ENCODE measurements around the gene TRABD2B.

The TRABD2B gene

GRCh38 chr1:47757226-47757975 is 239.8 kb downstream of the TRABD2B start:
- no peak for DNase-seq (ENCODE audit: low spot score)

GRCh38 chr1:47756411-47756810 is 240.8 kb downstream of the TRABD2B start:
- DNase-seq (ENCODE audit: low spot score): no peak

GRCh38 chr1:47756006-47756405 is 241.2 kb downstream of the TRABD2B start:
- DNase-seq (ENCODE audit: low spot score): no peak

GRCh38 chr1:47755101-47755990 is 241.8 kb downstream of the TRABD2B start:
- DNase-seq (ENCODE audit: low spot score): peak; percentile 33

GRCh38 chr1:47754221-47754620 is 243.0 kb downstream of the TRABD2B start:
- DNase-seq (ENCODE audit: low spot score): no peak

GRCh38 chr1:47753808-47754207 is 243.4 kb downstream of the TRABD2B start:
- DNase-seq (ENCODE audit: low spot score): no peak

- no peak for DNase-seq (ENCODE audit: low spot score)
Measured at GRCh38 chr1:47752559-47752958, 244.6 kb downstream of the TRABD2B start.

- DNase-seq (ENCODE audit: low spot score): no peak
Measured at GRCh38 chr1:47751996-47752451, 245.2 kb downstream of the TRABD2B start.

- no peak for DNase-seq (ENCODE audit: low spot score)
Measured at GRCh38 chr1:47751193-47751592, 246.0 kb downstream of the TRABD2B start.

GRCh38 chr1:47745715-47746609 is 251.2 kb downstream of the TRABD2B start:
- no peak for DNase-seq (ENCODE audit: low spot score)

- DNase-seq (ENCODE audit: low spot score): no peak
Measured at GRCh38 chr1:47742890-47743760, 254.1 kb downstream of the TRABD2B start.

GRCh38 chr1:47738560-47739182 is 258.5 kb downstream of the TRABD2B start:
- DNase-seq (ENCODE audit: low spot score): no peak

- DNase-seq (ENCODE audit: low spot score): no peak
Measured at GRCh38 chr1:47732489-47732888, 264.7 kb downstream of the TRABD2B start.

- DNase-seq (ENCODE audit: low spot score): no peak
Measured at GRCh38 chr1:47731730-47732129, 265.5 kb downstream of the TRABD2B start.

- DNase-seq (ENCODE audit: low spot score): no peak
Measured at GRCh38 chr1:47729685-47730084, 267.5 kb downstream of the TRABD2B start.

- no peak for DNase-seq (ENCODE audit: low spot score)
Measured at GRCh38 chr1:47727697-47728085, 269.5 kb downstream of the TRABD2B start.

- DNase-seq (ENCODE audit: low spot score): no peak
Measured at GRCh38 chr1:47727051-47727696, 270.0 kb downstream of the TRABD2B start.

GRCh38 chr1:47725992-47726855 is 271.0 kb downstream of the TRABD2B start:
- DNase-seq (ENCODE audit: low spot score): peak; percentile 40

- no peak for DNase-seq (ENCODE audit: low spot score)
Measured at GRCh38 chr1:47725511-47725991, 271.6 kb downstream of the TRABD2B start.

Measured in CD4-positive, alpha-beta T cell treated with Interleukin-6 at 100 ng/mL for 8 hours (primary cell).